ENCODE data around the gene APOBEC3B. TPM values are rescaled to one million over a fixed set of nuclear protein-coding genes. Genes with fewer than 3 reads are reported as not detected.
A peak's percentile ranks its signal among the peaks of the same experiment; 100 is the strongest.
"Not testable (repeated sequence)": the region's sequence is repeated elsewhere in the genome, so short reads cannot be mapped to it uniquely, and the experiment has no call there.

APOBEC3B gene
- total RNA-seq, 4 donors from 2014 or later: 1.2 to 1.5 TPM; not detected in 2

GRCh38 chr22:38981005-38981991 is 849 bp upstream of the APOBEC3B start:
- no peaks in the 10 kb centered on the region for H3K4me1 ChIP-seq
- no peaks in the 10 kb centered on the region for H3K27me3 ChIP-seq
- peak overlapping the region in 1 of 2 donors; percentile 37 for H3K4me3 ChIP-seq
- H3K9me3 ChIP-seq: no peaks in the 10 kb centered on the region
- DNase-seq: peak; percentile 55 to 60
- TF ChIP-seq, protein P1, sequence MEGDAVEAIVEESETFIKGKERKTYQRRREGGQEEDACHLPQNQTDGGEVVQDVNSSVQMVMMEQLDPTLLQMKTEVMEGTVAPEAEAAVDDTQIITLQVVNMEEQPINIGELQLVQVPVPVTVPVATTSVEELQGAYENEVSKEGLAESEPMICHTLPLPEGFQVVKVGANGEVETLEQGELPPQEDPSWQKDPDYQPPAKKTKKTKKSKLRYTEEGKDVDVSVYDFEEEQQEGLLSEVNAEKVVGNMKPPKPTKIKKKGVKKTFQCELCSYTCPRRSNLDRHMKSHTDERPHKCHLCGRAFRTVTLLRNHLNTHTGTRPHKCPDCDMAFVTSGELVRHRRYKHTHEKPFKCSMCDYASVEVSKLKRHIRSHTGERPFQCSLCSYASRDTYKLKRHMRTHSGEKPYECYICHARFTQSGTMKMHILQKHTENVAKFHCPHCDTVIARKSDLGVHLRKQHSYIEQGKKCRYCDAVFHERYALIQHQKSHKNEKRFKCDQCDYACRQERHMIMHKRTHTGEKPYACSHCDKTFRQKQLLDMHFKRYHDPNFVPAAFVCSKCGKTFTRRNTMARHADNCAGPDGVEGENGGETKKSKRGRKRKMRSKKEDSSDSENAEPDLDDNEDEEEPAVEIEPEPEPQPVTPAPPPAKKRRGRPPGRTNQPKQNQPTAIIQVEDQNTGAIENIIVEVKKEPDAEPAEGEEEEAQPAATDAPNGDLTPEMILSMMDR (IDR thresholded peaks at IDR 0.05): peak in 2 of 4 experiments; percentile 34 to 54
- no peak for TF ChIP-seq POLR2A (IDR thresholded peaks at IDR 0.05)
- intact Hi-C loops (cut with DNase I; ENCODE audit: low total_unique reads): no loop called here
- peak overlapping the region in 1 of 2 donors; percentile 61 for H3K27ac ChIP-seq
- no peaks in the 10 kb centered on the region for H3K36me3 ChIP-seq

GRCh38 chr22:38984224-38984623 is 2.1 kb downstream of the APOBEC3B start:
- H3K4me1 ChIP-seq: no peaks in the 10 kb centered on the region
- TF ChIP-seq, protein P1 (IDR thresholded peaks at IDR 0.05): no peak
- TF ChIP-seq POLR2A (IDR thresholded peaks at IDR 0.05): no peak
- no peak overlapping the region for H3K27ac ChIP-seq
- H3K4me3 ChIP-seq: no peak overlapping the region
- H3K27me3 ChIP-seq: no peaks in the 10 kb centered on the region
- H3K36me3 ChIP-seq: no peaks in the 10 kb centered on the region
- intact Hi-C loops (cut with DNase I; ENCODE audit: low total_unique reads): no loop called here
- DNase-seq: no peak
- H3K9me3 ChIP-seq: no peaks in the 10 kb centered on the region

DNA sequence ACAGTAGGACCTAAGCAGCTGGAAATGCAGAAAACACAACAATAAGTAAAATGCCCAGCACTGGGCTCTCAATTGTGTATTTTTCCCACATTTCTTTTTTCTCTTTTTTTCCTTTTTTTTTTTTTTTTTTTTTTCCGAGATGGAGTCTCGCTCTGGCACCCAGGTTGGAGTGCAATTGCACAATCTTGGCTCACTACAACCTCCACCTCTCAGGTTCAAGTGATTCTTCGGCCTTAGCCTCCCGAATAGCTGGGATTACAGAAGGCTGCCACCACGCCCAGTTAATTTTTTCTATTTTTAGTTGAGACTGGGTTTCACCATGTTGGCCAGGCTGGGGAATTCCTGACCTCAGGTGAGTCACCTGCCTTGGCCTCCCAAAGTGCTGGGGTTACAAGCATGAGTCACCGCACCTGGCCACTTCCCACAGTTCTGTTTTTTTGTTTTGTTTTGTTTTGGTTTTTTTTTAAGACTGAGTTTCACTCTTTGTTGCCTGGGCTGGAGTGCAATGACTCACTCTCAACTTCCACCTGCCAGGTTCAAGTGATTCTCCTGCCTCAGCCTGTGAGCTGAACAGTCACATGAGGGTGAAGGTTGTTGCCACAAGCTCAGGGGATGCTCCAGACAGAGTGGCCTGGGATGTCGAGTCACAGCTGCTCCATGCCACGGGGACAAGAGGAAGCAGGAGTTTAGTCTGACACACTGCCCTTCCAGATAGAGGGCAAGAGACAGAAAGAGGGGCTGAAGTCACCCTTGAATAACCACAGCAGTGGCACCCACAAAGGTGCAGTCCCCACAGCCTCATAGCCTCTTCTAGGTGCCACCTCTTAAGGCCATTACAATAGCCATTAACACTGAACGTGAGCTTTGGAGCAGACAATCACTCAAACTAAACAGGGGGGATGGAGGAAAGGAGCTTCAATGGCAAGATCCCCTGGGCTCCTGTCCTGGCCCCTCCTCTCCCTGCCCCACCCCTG is 2.9 kb downstream of the APOBEC3B start:
- H3K9me3 ChIP-seq; H3K4me3 ChIP-seq; H3K27ac ChIP-seq; H3K36me3 ChIP-seq; intact Hi-C loops (cut with DNase I; ENCODE audit: low total_unique reads); H3K27me3 ChIP-seq; DNase-seq; H3K4me1 ChIP-seq: not testable (repeated sequence)

DNA sequence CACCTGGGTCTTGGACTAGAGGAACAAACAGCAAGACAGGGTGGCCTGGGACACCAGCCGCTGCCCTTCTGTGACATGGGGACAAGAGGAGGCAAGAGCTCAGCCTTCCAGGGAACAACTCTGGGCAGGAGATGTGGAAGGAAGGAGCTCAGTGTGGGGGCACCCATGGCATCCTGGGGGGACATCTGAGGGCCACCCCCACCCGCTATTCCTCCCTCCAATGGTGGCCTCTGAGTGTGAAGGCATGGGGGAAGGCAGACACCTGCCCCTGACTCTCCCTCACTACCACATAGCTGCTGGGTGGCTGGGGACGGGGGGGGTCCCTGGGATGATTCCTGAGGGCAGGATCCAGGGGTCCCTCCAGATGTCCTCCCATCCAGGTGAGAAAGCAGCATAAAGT is 4.5 kb downstream of the APOBEC3B start:
- no peaks in the 10 kb centered on the region for H3K36me3 ChIP-seq
- H3K27ac ChIP-seq: no peak overlapping the region
- H3K4me1 ChIP-seq: no peaks in the 10 kb centered on the region
- intact Hi-C loops (cut with DNase I; ENCODE audit: low total_unique reads): no loop called here
- no peak for TF ChIP-seq POLR2A (IDR thresholded peaks at IDR 0.05)
- TF ChIP-seq, protein P1 (IDR thresholded peaks at IDR 0.05): no peak
- no peak overlapping the region for H3K4me3 ChIP-seq
- no peak for DNase-seq
- H3K27me3 ChIP-seq: no peaks in the 10 kb centered on the region
- no peaks in the 10 kb centered on the region for H3K9me3 ChIP-seq

- no peak overlapping the region for H3K27ac ChIP-seq
- H3K4me1 ChIP-seq: no peaks in the 10 kb centered on the region
- no peaks in the 10 kb centered on the region for H3K9me3 ChIP-seq
- intact Hi-C loops (cut with DNase I; ENCODE audit: low total_unique reads): no loop called here
- H3K27me3 ChIP-seq: no peaks in the 10 kb centered on the region
- TF ChIP-seq, protein P1 (IDR thresholded peaks at IDR 0.05): no peak
- no peak for TF ChIP-seq POLR2A (IDR thresholded peaks at IDR 0.05)
- no peak for DNase-seq
- no peaks in the 10 kb centered on the region for H3K36me3 ChIP-seq
- H3K4me3 ChIP-seq: no peak overlapping the region
These were observed 5.2 kb downstream of the APOBEC3B start for GRCh38 chr22:38987171-38987895.

All from uterus (tissue), 4 donors.